NCI-H128 (cell line): ENCODE data around the gene GMEB1.
"Not testable (repeated sequence)": the region's sequence is repeated elsewhere in the genome, so short reads cannot be mapped to it uniquely, and the experiment has no call there.

Source experiments
- DNase-seq: peaks from one replicate; lab custom pipeline; 2025; ENCODE audit not compliant: unreplicated experiment; lab: John Stamatoyannopoulos, UW

GMEB1 gene

GRCh38 chr1:28750330-28750729, 81.7 kb downstream of the GMEB1 start:
- DNase-seq, result no peak

GRCh38 chr1:28750771-28751294, 82.2 kb downstream of the GMEB1 start:
- not testable (repeated sequence) for DNase-seq

GRCh38 chr1:28751315-28752060, 82.9 kb downstream of the GMEB1 start:
- DNase-seq, result no peak

GRCh38 chr1:28755701-28756100, 87.1 kb downstream of the GMEB1 start:
- no peak for DNase-seq

GRCh38 chr1:28756846-28757245, 88.3 kb downstream of the GMEB1 start:
- no peak for DNase-seq

- no peak for DNase-seq
Measured at GRCh38 chr1:28758420-28758819, 89.8 kb downstream of the GMEB1 start.

GRCh38 chr1:28759257-28759656, 90.7 kb downstream of the GMEB1 start:
- DNase-seq, result no peak

- no peak for DNase-seq
Measured at GRCh38 chr1:28761189-28761588, 92.6 kb downstream of the GMEB1 start.

- no peak for DNase-seq
Measured at GRCh38 chr1:28766532-28767183, 98.1 kb downstream of the GMEB1 start.
